ENCODE data around the gene HES6. TPM values are rescaled to one million over a fixed set of nuclear protein-coding genes. Genes with fewer than 3 reads are reported as not detected.

The HES6 gene
- total and polyA plus RNA-seq, 2 experiments from 2014 or later = 0.86 to 1.3 TPM

DNA sequence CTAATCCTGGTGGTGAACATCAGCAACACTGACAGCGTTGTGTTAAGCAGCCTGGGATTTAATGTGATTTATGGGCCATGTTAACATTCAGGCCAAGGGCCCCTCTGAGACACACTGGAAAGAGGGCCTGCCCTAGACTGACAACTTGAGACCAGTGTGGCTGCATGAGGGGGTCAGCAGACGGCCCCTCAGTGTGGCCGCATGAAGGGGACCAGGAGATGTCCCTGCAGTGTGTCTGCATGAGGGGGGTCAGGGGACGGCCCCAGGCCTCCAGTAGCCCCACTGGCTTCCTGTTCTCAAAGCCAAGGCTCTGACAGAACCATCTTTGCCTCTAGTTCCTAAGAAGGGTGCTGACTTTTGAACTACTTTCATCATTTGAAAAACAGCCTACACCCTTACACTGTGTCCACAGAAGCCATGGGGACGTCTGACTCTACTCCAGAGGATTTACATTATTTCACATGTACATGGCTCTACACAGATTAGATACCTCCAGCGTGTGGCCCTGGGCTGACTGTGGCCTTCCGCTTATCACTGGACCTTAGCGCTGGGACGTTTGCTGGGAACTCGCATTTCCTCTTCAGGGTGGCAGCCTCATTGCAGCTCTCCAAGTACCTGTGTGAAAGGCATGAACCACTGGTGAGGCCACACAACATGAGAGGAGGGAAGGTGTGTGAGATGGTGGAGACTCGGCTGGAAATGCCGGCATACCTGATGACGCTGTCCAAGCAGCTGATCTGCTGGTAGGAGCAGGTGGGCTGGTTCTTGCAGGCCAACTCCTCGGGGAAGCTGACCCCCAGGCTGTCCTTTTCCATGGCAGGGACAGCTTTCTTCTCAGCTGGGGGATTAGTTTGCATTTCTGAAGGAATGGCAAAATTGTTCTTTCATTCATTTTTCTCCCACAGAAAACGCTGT, 18.2 kb upstream of the HES6 start:
- no peak for TF ChIP-seq EZH2phosphoT487 (IDR thresholded peaks at IDR 0.05; ENCODE audit: insufficient read depth, low read depth)
- no peak for TF ChIP-seq EZH2 (IDR thresholded peaks at IDR 0.05; ENCODE audit: insufficient read depth, poor library complexity, severe bottlenecking)
- no peaks in the 10 kb centered on the region; the same call in 1 of the 2 replicates for H3K4me1 ChIP-seq (ENCODE audit: insufficient read depth)
- peaks cover 12% of the 10 kb centered on the region for H3F3A ChIP-seq (ENCODE audit: insufficient read depth)
- no peaks in the 10 kb centered on the region for H4K20me1 ChIP-seq (ENCODE audit: insufficient read depth)
- WGBS, 2 experiments (ENCODE audit: low coverage in 1 of 2, low lambda C conversion rate in 2 of 2, missing lambda C conversion rate in 2 of 2) = 90 to 91% methylated on average over 15 of the region's 15 CpGs
- in situ Hi-C loops (cut with MboI) = loop anchor here (25.0 kb wide), 1 partner anchor 671 kb away; the partner anchor contains the start of gene RAB17
- H3K36me3 ChIP-seq (ENCODE audit: low read depth) = no peaks in the 10 kb centered on the region; the same call in 1 of the 2 replicates
- H3K9ac ChIP-seq = no peak overlapping the region
- DNase-seq = no peak
- H3K27me3 ChIP-seq (replicated peaks; ENCODE audit: insufficient read depth) = no peaks in the 10 kb centered on the region
- no peaks in the 10 kb centered on the region for H3K79me2 ChIP-seq (ENCODE audit: insufficient read depth)
- H2AFZ ChIP-seq = no peak overlapping the region
- H3K4me2 ChIP-seq (ENCODE audit: unreplicated experiment) = no peak overlapping the region
- no peaks in the 10 kb centered on the region for H3K9me3 ChIP-seq (ENCODE audit: low read depth)
- H3K9me2 ChIP-seq (ENCODE audit: insufficient read depth) = no peaks in the 10 kb centered on the region
- H3K4me3 ChIP-seq = no peak overlapping the region
- no peak overlapping the region for H3K27ac ChIP-seq

DNA sequence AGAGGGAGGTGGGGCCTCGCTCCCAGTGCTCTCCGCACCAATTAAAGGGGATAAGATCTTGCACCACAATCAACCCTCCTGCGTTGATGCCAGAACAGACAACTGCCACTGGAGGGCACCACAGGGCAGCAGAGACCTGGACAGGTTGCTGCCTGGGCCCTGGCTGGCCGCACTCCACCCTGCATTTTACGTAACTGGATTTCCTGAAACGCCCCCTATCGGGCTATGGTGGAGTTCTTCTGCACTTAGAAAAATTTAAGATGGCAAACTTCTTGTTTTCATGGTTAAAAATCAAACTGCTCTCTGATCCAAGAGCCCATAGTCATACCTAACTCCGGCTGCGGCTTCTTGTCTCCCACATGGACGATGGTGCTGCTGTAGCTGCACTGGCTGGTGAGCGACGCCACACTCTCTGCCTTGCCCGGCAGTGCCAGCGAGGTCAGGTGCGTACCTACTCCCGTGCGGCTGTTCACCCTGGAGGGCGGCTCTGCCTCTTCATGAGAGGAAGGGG, 16.8 kb upstream of the HES6 start:
- Histone ChIP-seq H3K9ac (no peak overlapping the region), H3K36me3 (ENCODE audit: low read depth) (no peaks in the 10 kb centered on the region; the same call in 1 of the 2 replicates), H3K4me3 (no peak overlapping the region), H2AFZ (no peak overlapping the region), H3K27ac (no peak overlapping the region), H3F3A (ENCODE audit: insufficient read depth) (no peaks in the 10 kb centered on the region), H3K4me1 (ENCODE audit: insufficient read depth) (no peaks in the 10 kb centered on the region), H3K9me3 (ENCODE audit: low read depth) (no peaks in the 10 kb centered on the region), H3K27me3 (replicated peaks; ENCODE audit: insufficient read depth) (no peaks in the 10 kb centered on the region), H3K79me2 (ENCODE audit: insufficient read depth) (no peaks in the 10 kb centered on the region), H4K20me1 (ENCODE audit: insufficient read depth) (no peaks in the 10 kb centered on the region), H3K9me2 (ENCODE audit: insufficient read depth) (no peaks in the 10 kb centered on the region), H3K4me2 (ENCODE audit: unreplicated experiment) (no peak overlapping the region)
- DNase-seq = peak; percentile 70
- in situ Hi-C loops (cut with MboI) = loop anchor here (25.0 kb wide), 1 partner anchor 669 kb away; the partner anchor contains the start of gene RAB17
- 76% methylated on average over 18 of the region's 18 CpGs for WGBS, 2 experiments (ENCODE audit: low coverage in 1 of 2, low lambda C conversion rate in 2 of 2, missing lambda C conversion rate in 2 of 2)
- TF ChIP-seq EZH2phosphoT487 (IDR thresholded peaks at IDR 0.05; ENCODE audit: insufficient read depth, low read depth) = no peak
- TF ChIP-seq EZH2 (IDR thresholded peaks at IDR 0.05; ENCODE audit: insufficient read depth, poor library complexity, severe bottlenecking) = no peak

DNA sequence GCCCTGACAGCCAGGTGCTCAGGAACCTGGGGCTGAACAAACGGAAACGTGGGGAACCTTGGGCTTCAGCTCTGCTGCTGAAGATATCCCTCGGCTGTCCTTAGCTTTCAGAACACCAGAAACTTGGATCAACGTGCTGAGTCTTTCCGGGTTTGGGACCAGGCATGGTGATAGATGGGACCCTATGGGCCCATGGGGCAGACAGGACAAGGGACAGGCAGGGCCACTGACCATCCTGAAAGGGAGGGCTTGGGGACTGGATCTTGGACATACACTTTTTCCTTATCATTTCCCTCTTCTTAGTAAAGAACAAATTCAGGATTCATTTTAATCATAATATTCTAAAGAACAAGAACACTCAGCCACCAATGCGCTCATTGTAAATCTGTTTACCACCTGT, 16.3 kb upstream of the HES6 start:
- no peak for DNase-seq
- 88 to 91% methylated on average over 6 of the region's 6 CpGs for WGBS, 2 experiments (ENCODE audit: low coverage in 1 of 2, low lambda C conversion rate in 2 of 2, missing lambda C conversion rate in 2 of 2)
- in situ Hi-C loops (cut with MboI) = loop anchor here (25.0 kb wide), 1 partner anchor 669 kb away; the partner anchor contains the start of gene RAB17

DNA sequence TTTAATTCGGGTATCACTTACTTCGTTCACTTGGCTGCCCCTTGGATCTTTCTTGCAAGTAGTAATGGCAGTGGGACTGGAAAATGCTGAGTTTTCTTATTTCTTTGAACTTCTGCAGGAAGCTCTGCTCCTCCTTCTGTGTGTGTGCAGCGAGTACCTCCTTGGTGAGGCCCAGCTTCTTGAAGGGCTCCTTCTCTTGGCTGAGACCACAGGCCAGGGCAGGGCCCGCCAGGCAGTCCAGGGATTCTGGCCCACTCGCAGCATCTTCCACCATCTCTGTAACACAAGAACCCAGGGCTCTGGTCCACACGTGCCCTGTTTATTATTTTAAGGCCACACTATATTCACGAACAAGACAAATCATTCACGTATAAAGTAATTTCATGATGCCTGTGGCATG, 15.8 kb upstream of the HES6 start:
- Histone ChIP-seq H3K79me2 (ENCODE audit: insufficient read depth) (no peaks in the 10 kb centered on the region), H3K9ac (no peak overlapping the region), H3K9me2 (ENCODE audit: insufficient read depth) (no peaks in the 10 kb centered on the region), H3K9me3 (ENCODE audit: low read depth) (no peaks in the 10 kb centered on the region), H3F3A (ENCODE audit: insufficient read depth) (no peaks in the 10 kb centered on the region), H3K4me2 (ENCODE audit: unreplicated experiment) (no peak overlapping the region), H3K27me3 (replicated peaks; ENCODE audit: insufficient read depth) (no peaks in the 10 kb centered on the region), H3K36me3 (ENCODE audit: low read depth) (no peaks in the 10 kb centered on the region; the same call in 1 of the 2 replicates), H2AFZ (no peak overlapping the region), H3K4me1 (ENCODE audit: insufficient read depth) (no peaks in the 10 kb centered on the region), H3K4me3 (no peak overlapping the region), H4K20me1 (ENCODE audit: insufficient read depth) (no peaks in the 10 kb centered on the region), H3K27ac (no peak overlapping the region)
- in situ Hi-C loops (cut with MboI) = loop anchor here (25.0 kb wide), 1 partner anchor 668 kb away; the partner anchor contains the start of gene RAB17
- 94% methylated on average over 8 of the region's 8 CpGs for WGBS, 2 experiments (ENCODE audit: low coverage in 1 of 2, low lambda C conversion rate in 2 of 2, missing lambda C conversion rate in 2 of 2)
- TF ChIP-seq EZH2phosphoT487 (IDR thresholded peaks at IDR 0.05; ENCODE audit: insufficient read depth, low read depth) = no peak
- no peak for TF ChIP-seq EZH2 (IDR thresholded peaks at IDR 0.05; ENCODE audit: insufficient read depth, poor library complexity, severe bottlenecking)
- no peak for DNase-seq

More for the DNA sequence above, 16.3 kb upstream of the HES6 start:
- no peaks in the 10 kb centered on the region for H3K9me3 ChIP-seq (ENCODE audit: low read depth)
- H3K79me2 ChIP-seq (ENCODE audit: insufficient read depth) = no peaks in the 10 kb centered on the region
- no peaks in the 10 kb centered on the region for H3F3A ChIP-seq (ENCODE audit: insufficient read depth)
- no peaks in the 10 kb centered on the region for H3K27me3 ChIP-seq (replicated peaks; ENCODE audit: insufficient read depth)
- no peak overlapping the region for H3K4me3 ChIP-seq
- no peaks in the 10 kb centered on the region; the same call in 1 of the 2 replicates for H3K36me3 ChIP-seq (ENCODE audit: low read depth)
- no peaks in the 10 kb centered on the region for H3K4me1 ChIP-seq (ENCODE audit: insufficient read depth)
- H2AFZ ChIP-seq = no peak overlapping the region
- no peak overlapping the region for H3K27ac ChIP-seq
- H3K9me2 ChIP-seq (ENCODE audit: insufficient read depth) = no peaks in the 10 kb centered on the region
- H3K9ac ChIP-seq = no peak overlapping the region
- no peaks in the 10 kb centered on the region for H4K20me1 ChIP-seq (ENCODE audit: insufficient read depth)
- no peak for TF ChIP-seq EZH2 (IDR thresholded peaks at IDR 0.05; ENCODE audit: insufficient read depth, poor library complexity, severe bottlenecking)
- H3K4me2 ChIP-seq (ENCODE audit: unreplicated experiment) = no peak overlapping the region
